Loucy (cell line): ENCODE results near the gene D2HGDH.
"Not testable (repeated sequence)": the region's sequence is repeated elsewhere in the genome, so short reads cannot be mapped to it uniquely, and the experiment has no call there.

ENCODE experiments used
- H2AFZ ChIP-seq: fragments of 200-600 bp; sonication (generic); 2 replicates; pipeline ENCODE4 v1.6.0; 2016; ENCODE audit warnings: antibody characterized with exemption, mild to moderate bottlenecking, low read length, moderate library complexity
- H3F3A ChIP-seq: fragments of 200-600 bp; 2 replicates; pipeline ENCODE4 v1.6.0; 2016; ENCODE audit warnings: antibody characterized with exemption, low read depth, mild to moderate bottlenecking
- H3K27me3 ChIP-seq: fragments of 200-600 bp; sonication (generic); 2 replicates; pipeline ENCODE4 v1.6.1; 2014; ENCODE audit warnings: low read length, mild to moderate bottlenecking; ENCODE audit not compliant: insufficient read depth, poor library complexity, severe bottlenecking
- H3K36me3 ChIP-seq: fragments of 200-600 bp; sonication (generic); 2 replicates; pipeline ENCODE4 v1.6.1; 2016; ENCODE audit warnings: low read length; ENCODE audit not compliant: insufficient read depth
- H3K4me1 ChIP-seq: fragments of 200-600 bp; sonication (generic); 2 replicates; pipeline ENCODE4 v1.5.1; 2014; ENCODE audit warnings: low read length, mild to moderate bottlenecking; ENCODE audit not compliant: insufficient read depth, poor library complexity, severe bottlenecking
- H3K4me2 ChIP-seq: fragments of 200-600 bp; sonication (generic); 2 replicates; pipeline ENCODE4 v1.6.0; 2014; ENCODE audit warnings: antibody characterized with exemption, low read length, low read depth, mild to moderate bottlenecking; ENCODE audit not compliant: poor library complexity, severe bottlenecking
- H3K4me3 ChIP-seq: fragments of 200-600 bp; sonication (generic); 2 replicates; pipeline ENCODE4 v1.5.1; 2014; ENCODE audit warnings: low read length, mild to moderate bottlenecking, mixed read lengths; ENCODE audit not compliant: poor library complexity, severe bottlenecking
- H3K79me2 ChIP-seq: fragments of 200-600 bp; sonication (generic); 2 replicates; pipeline ENCODE4 v1.6.1; 2014; ENCODE audit warnings: low read length; ENCODE audit not compliant: insufficient read depth
- H3K9ac ChIP-seq: fragments of 200-600 bp; sonication (generic); 2 replicates; pipeline ENCODE4 v1.6.0; 2014; ENCODE audit warnings: mild to moderate bottlenecking, low read depth, low read length, moderate library complexity; ENCODE audit not compliant: poor library complexity, severe bottlenecking
- H3K9me2 ChIP-seq: fragments of 200-600 bp; sonication (generic); replicated peaks from 2 replicates; pipeline ENCODE4 v1.6.1; 2016; ENCODE audit warnings: low read depth, low read length, mixed read lengths
- H3K9me3 ChIP-seq: fragments of 200-600 bp; sonication (generic); 2 replicates; pipeline ENCODE4 v1.6.1; 2014; ENCODE audit warnings: mild to moderate bottlenecking, antibody characterized with exemption, low read length, low read depth; ENCODE audit not compliant: insufficient read depth
- H4K20me1 ChIP-seq: fragments of 200-600 bp; sonication (generic); 2 replicates; pipeline ENCODE4 v1.6.0; 2014; ENCODE audit warnings: antibody characterized with exemption, low read length, mild to moderate bottlenecking; ENCODE audit not compliant: insufficient read depth, poor library complexity, severe bottlenecking
- CTCF ChIP-seq: fragments of 200-600 bp; sonication (generic); conservative IDR thresholded peaks from 2 replicates; pipeline ENCODE4 v1.5.1; 2014; ENCODE audit warnings: mild to moderate bottlenecking, antibody characterized with exemption, low read length
- EZH2phosphoT487 ChIP-seq: fragments of 200-600 bp; IDR thresholded peaks from 2 replicates; pipeline ENCODE4 v1.6.1; 2018; ENCODE audit warnings: antibody characterized with exemption, mild to moderate bottlenecking, moderate library complexity, borderline replicate concordance

D2HGDH gene

GRCh38 chr2:241804326-241805229 lies 70.1 kb downstream of the D2HGDH start:
- H3K9me2 ChIP-seq = no peaks in the 10 kb centered on the region
- H3K4me3 ChIP-seq = peak overlapping the region; percentile 63
- peaks cover 30% of the 10 kb centered on the region for H3K4me1 ChIP-seq
- no peaks in the 10 kb centered on the region for H3K79me2 ChIP-seq
- no peaks in the 10 kb centered on the region for H3F3A ChIP-seq
- H4K20me1 ChIP-seq = no peaks in the 10 kb centered on the region
- H3K4me2 ChIP-seq = peak overlapping the region; percentile 88
- H3K9ac ChIP-seq = peak overlapping the region; percentile 74
- peak overlapping the region; percentile 80; the same call in 1 of the 2 replicates for H2AFZ ChIP-seq
- H3K36me3 ChIP-seq = no peaks in the 10 kb centered on the region
- TF ChIP-seq EZH2phosphoT487 = no peak
- TF ChIP-seq CTCF = 0 out of 2 replicates have a peak, but pooled peaks have one; percentile 31
- H3K9me3 ChIP-seq = no peaks in the 10 kb centered on the region
- no peaks in the 10 kb centered on the region for H3K27me3 ChIP-seq

GRCh38 chr2:241806217-241806616 lies 71.8 kb downstream of the D2HGDH start:
- not testable (repeated sequence) for H2AFZ ChIP-seq, H3K36me3 ChIP-seq, H3K79me2 ChIP-seq, H3K27me3 ChIP-seq, H3K9me3 ChIP-seq, H3K9me2 ChIP-seq, H3K4me3 ChIP-seq, H3K4me2 ChIP-seq, H3F3A ChIP-seq, H3K9ac ChIP-seq, H4K20me1 ChIP-seq
- H3K4me1 ChIP-seq = peaks cover 30% of the 10 kb centered on the region

GRCh38 chr2:241808051-241808720 lies 73.8 kb downstream of the D2HGDH start:
- Histone ChIP-seq H3K9ac (no peak overlapping the region), H3F3A (no peaks in the 10 kb centered on the region), H3K9me2 (no peaks in the 10 kb centered on the region), H2AFZ (no peak overlapping the region), H3K4me3 (no peak overlapping the region), H3K9me3 (no peaks in the 10 kb centered on the region), H3K36me3 (no peaks in the 10 kb centered on the region), H3K4me2 (no peak overlapping the region), H3K4me1 (peaks cover 18% of the 10 kb centered on the region), H3K27me3 (no peaks in the 10 kb centered on the region), H4K20me1 (no peaks in the 10 kb centered on the region), H3K79me2 (no peaks in the 10 kb centered on the region)
- TF ChIP-seq EZH2phosphoT487 = no peak
- no peak for TF ChIP-seq CTCF
